IPS-18c (cell line): Measurements from ENCODE around the gene URM1.
A peak's percentile ranks its signal among the peaks of the same experiment; 100 is the strongest.

Experiments
- H3K4me3 ChIP-seq: 2 replicates; pipeline ENCODE4 v1.7.0; 2013; ENCODE audit warnings: low read depth, mild to moderate bottlenecking, low read length, moderate library complexity; ENCODE audit not compliant: insufficient read depth
- H3K9me3 ChIP-seq: one replicate; pipeline ENCODE4 v1.6.1; 2013; ENCODE audit warnings: mild to moderate bottlenecking, low read length, moderate library complexity; ENCODE audit not compliant: control insufficient read depth, insufficient read depth

The URM1 gene

DNA sequence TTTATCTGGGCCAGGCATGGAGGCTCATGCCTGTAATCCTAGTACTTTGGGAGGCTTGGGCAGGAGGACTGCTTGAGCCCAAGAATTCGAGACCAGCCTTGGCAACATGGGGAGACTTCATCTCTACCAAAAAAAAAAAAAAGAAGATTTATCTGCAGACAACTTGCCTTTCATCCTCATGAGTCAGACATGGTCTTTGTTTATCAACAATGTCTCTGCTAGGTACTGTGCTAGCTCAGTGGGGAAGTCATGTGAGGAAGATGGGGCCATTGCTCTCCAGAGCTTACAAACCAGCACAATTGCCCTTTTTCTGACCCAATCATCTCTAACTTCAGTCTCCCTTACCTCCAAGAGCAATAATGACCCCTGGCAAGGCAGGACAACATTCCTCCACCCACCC is 1.6 kb downstream of the URM1 start:
- Histone ChIP-seq H3K4me3 (no peak overlapping the region), H3K9me3 (no peaks in the 10 kb centered on the region)

DNA sequence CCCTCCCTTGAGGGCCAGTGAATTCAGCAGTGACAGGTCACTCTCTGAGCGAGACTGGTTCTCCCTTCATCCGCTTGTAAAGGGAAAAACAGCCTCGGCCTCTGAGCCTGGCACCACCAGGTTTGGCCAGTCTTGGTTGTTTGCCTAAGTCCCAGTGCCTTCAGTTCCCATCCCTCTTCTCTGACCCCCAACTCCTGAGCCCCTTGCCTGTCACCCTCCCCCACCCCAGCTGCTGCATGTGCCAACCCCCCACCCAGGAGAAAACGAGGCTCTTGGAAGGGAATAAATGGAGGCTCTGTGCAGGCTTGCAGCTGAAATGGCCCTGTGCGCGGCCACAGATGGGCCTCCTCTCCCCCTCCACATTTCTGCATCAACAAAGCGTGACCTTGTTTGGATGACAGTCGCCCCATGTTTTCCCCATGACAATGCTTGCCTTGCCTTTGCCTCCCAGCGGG is 3.1 kb downstream of the URM1 start:
- no peaks in the 10 kb centered on the region for H3K9me3 ChIP-seq
- no peak overlapping the region; the same call in 1 of the 2 replicates for H3K4me3 ChIP-seq

DNA sequence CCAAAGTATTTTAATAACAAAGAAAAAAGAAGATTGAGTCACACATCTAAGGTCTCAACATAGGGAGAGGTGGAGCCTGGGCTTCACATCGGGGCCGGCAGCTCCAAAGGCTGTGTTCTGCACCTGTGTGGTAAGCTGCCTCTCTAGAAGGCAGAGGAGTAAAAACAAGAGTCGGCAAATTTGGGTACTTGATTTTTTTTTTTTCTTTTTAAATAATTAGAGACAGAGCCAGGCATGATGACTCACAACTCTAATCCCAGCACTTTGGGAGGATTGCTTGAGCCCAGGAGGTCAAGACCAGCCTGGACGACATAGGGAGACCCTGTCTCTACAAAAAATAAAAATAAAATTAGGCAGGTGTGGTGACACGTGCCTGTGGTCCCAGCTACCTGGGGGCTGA is 4.7 kb downstream of the URM1 start:
- no peak overlapping the region for H3K4me3 ChIP-seq
- H3K9me3 ChIP-seq = peaks cover 2% of the 10 kb centered on the region

DNA sequence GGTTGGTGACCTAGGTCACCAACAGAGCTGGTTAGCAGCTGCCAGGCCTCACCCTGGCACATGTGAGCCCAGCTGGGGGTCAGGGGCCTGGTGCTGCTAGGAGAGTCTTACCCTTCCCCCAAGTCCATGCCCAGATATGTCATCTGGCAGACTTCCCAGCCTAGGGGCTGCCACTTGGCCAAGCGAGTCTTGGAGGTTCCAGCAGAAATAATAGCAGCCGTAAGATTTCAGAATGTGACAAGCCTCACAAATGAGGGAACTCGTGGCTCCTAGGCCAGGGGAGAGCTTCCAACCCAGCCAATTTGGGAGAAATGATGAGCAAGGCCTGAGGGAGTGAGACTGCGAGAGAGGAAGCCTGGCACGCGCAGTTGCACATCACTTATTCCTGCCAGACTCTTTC is 11.1 kb downstream of the URM1 start:
- peaks cover 2% of the 10 kb centered on the region for H3K9me3 ChIP-seq
- peak overlapping the region; percentile 11; the same call in 1 of the 2 replicates for H3K4me3 ChIP-seq

- peaks cover 2% of the 10 kb centered on the region for H3K9me3 ChIP-seq
- H3K4me3 ChIP-seq = peak overlapping the region; percentile 11
Measured at GRCh38 chr9:128383007-128383753, 12.0 kb downstream of the URM1 start.

GRCh38 chr9:128383791-128384190 is 12.6 kb downstream of the URM1 start:
- H3K4me3 ChIP-seq = peak overlapping the region; percentile 2; the same call in 1 of the 2 replicates
- H3K9me3 ChIP-seq = peaks cover 2% of the 10 kb centered on the region

- H3K4me3 ChIP-seq = no peak overlapping the region
Measured at GRCh38 chr9:128384801-128385495, 13.8 kb downstream of the URM1 start.

DNA sequence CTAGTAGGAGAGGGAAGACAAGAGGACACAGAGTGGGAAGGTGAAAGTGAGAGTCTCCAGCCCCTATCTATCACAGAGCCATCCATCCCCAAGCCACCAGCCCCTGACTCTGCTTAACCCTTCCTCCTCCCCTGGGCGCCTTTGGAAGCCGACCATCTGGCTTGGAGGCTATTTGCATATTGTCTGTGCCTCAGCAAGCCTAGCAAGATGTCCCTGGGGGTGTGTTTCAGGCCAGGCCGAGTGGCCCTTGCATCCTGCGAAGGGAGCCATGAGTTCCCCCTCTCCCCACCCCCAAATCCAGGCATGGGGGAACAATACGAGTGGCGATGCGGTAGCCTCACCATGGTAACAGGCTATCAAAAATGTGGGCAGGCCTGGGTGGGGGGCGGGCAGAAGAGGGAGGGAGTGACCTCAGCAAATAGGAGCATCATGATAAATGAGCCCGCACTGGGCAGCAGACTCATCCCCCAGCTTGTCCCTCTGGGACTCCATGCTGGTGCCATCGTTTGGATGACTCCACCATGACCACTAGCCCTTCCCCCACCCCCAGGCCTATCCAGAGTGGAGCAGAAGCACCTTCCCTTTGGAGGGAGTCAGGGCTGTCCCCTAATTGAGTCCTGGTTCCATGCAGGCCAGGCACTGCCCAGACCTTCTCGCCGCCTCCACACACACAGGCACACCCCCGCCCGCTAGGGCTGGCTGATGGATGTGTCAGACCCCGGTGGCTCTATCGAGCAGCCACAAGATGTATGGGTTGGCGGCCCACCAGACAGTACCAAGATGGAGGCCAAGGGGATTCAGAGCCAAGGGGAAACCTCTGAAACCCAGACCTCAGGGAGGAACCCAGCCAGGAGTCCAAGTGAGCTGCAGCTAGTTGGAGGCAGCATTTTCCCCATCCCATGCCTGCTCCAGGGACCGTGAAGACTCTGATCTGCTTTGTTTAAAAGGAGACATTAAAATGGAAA is 14.6 kb downstream of the URM1 start:
- no peaks in the 10 kb centered on the region for H3K9me3 ChIP-seq
- H3K4me3 ChIP-seq = no peak overlapping the region

More at GRCh38 chr9:128384801-128385495, 13.8 kb downstream of the URM1 start:
- peaks cover 2% of the 10 kb centered on the region for H3K9me3 ChIP-seq

GRCh38 chr9:128388150-128388549 is 17.0 kb downstream of the URM1 start:
- no peak overlapping the region for H3K4me3 ChIP-seq
- H3K9me3 ChIP-seq = no peaks in the 10 kb centered on the region

DNA sequence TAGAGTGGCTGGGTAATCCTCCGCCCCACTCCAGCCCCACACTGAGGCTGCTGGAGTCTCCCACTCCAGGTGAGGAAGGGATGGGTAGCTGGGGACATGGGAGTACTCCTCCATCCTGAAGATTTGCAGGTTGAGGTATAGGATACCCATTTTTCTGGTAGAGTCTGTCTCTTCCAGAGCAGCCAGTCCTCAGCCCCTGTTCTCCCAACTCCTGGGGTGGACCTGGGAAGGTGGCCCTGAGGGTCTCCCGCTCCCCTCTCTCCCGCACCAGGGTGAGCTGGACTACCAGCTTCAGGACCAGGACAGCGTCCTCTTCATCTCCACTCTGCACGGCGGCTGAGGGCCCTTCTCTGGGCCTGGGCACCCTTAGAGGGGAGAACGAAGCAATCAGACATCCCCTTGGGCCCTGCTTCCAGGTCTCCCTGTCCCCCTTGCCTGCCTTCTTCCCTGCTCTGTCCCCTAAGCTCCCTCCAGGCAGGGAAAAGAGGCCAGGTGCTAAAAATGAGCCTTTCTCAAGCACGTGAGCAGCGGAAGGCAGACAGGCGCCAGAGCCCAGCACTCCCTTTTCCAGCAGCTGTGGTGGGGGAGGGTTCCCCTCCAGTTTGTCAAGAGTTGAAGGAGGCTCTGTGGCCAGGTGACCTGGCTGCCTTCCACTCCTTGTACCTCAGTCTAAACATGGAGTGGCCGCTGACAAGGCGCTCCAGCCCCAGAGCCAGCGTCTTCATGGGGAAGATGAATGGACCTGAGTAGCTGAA is 18.4 kb downstream of the URM1 start:
- Histone ChIP-seq H3K4me3 (no peak overlapping the region), H3K9me3 (no peaks in the 10 kb centered on the region)

DNA sequence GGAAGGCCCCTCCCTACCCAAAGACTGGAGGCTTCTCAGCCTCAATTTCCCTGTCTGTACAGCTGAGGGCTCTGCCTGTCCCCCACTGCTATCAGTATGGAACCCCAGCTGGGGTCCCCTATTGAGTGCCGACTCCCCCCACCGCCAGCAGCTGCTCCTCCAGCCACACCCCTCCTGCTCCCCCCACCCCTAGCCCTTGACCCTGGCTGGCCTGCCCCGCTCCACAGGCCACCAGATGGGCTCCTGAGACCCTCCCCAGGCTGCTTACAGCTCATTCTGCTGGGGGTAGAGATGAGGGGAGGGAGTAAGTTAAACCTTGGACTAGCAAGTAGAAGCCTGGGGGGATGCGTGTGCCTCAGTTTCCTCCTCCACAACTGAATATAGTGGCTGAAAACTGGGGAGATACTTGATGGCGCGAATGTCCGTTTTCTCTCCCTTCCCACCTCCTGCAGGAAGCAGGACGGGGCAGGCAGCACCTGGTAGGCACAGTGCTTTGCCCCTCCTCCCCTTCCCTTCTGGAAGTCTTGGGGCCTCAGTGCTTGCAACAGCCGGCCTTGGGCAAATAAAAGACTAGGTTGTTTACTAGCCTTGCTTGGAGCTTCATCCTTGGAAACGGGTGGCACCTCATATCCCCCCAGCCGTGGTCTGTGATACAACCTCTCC is 19.1 kb downstream of the URM1 start:
- Histone ChIP-seq H3K9me3 (no peaks in the 10 kb centered on the region), H3K4me3 (no peak overlapping the region)

- no peaks in the 10 kb centered on the region for H3K9me3 ChIP-seq
- H3K4me3 ChIP-seq = peak overlapping the region; percentile 57; the same call in 1 of the 2 replicates
Measured at GRCh38 chr9:128390813-128391711, 19.9 kb downstream of the URM1 start.

DNA sequence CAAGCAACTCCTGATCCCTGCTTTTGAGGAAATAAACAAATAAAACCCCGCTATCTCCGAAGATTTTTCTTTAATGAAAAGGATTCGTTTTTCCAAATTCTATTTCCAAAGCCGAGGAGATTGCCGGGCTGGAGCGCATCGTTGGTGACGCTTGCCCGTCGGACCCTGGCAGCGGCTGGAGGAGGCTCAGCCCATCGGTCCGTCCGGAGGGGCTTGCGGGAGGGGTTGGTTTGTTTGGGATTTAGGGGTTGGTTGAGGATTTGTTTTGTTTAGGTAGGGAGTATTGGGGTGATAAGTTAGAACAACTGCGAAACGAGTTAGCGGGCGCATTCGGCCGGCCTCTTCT is 20.8 kb downstream of the URM1 start:
- H3K4me3 ChIP-seq = peak overlapping the region; percentile 57
- H3K9me3 ChIP-seq = no peaks in the 10 kb centered on the region

GRCh38 chr9:128392302-128393144 is 21.3 kb downstream of the URM1 start:
- peak overlapping the region; percentile 57 for H3K4me3 ChIP-seq
- no peaks in the 10 kb centered on the region for H3K9me3 ChIP-seq
